CD8-positive, alpha-beta memory T cell (primary cell): Measurements from ENCODE around the gene CDKN1A. TPM values are rescaled to one million over a fixed set of nuclear protein-coding genes. Genes with fewer than 3 reads are reported as not detected.
"Not testable (repeated sequence)": the region's sequence is repeated elsewhere in the genome, so short reads cannot be mapped to it uniquely, and the experiment has no call there.

ENCODE experiments used
- CTCF ChIA-PET: fragments of 350-600 bp; sonication (Branson Sonifier 250); formaldehyde crosslinking; loops from one replicate; lab custom pipeline; 2021; ENCODE audit warnings: antibody characterized with exemption; lab: Charles Lee
- POLR2A ChIA-PET: fragments of 350-600 bp; sonication (Branson Sonifier 250); formaldehyde crosslinking; loops from one replicate; lab custom pipeline; 2021; ENCODE audit warnings: antibody characterized with exemption; lab: Charles Lee
- DNase-seq, 5 donors: peaks; one replicate each; pipeline versions ENCODE4 v3.0.0 to v3.0.0-alpha.2; 2020 to 2022; ENCODE audit warnings: mixed read lengths in 1 of 5
- H3K27ac ChIP-seq: one replicate; pipeline ENCODE4 v1.7.0; 2013; ENCODE audit warnings: low read depth, mild to moderate bottlenecking, low read length, moderate library complexity
- H3K27me3 ChIP-seq: 2 replicates; pipeline ENCODE4 v1.7.0; 2013; ENCODE audit warnings: low read length, mild to moderate bottlenecking; ENCODE audit not compliant: insufficient read depth, poor library complexity, severe bottlenecking
- H3K36me3 ChIP-seq: 2 replicates; pipeline ENCODE4 v1.7.0; 2013; ENCODE audit warnings: mild to moderate bottlenecking, low read length, moderate library complexity; ENCODE audit not compliant: insufficient read depth
- H3K4me1 ChIP-seq: 2 replicates; pipeline ENCODE4 v1.7.0; 2013; ENCODE audit warnings: mild to moderate bottlenecking, low read length, moderate library complexity; ENCODE audit not compliant: insufficient read depth
- H3K4me3 ChIP-seq: 2 replicates; pipeline ENCODE4 v1.7.0; 2013; ENCODE audit warnings: mild to moderate bottlenecking, low read length
- H3K9me3 ChIP-seq: 2 replicates; pipeline ENCODE4 v1.7.0; 2013; ENCODE audit warnings: mild to moderate bottlenecking, low read length
- H3K27ac Mint-ChIP-seq, 8 donors: one replicate each; pipeline ENCODE4 v1.8.0; 2020 to 2021; ENCODE audit warnings: mixed read lengths in 8 of 8, mild to moderate bottlenecking in 6 of 8, inconsistent platforms in 3 of 8, moderate library complexity in 3 of 8
- H3K27me3 Mint-ChIP-seq, 2 donors: one replicate each; pipeline ENCODE4 v1.8.0; 2020 to 2021; ENCODE audit warnings: mixed read lengths in 2 of 2, mild to moderate bottlenecking in 1 of 2, moderate library complexity in 1 of 2
- H3K36me3 Mint-ChIP-seq, 3 donors: one replicate each; pipeline ENCODE4 v1.8.0; 2020 to 2021; ENCODE audit warnings: mixed read lengths in 3 of 3, inconsistent platforms in 1 of 3, mild to moderate bottlenecking in 1 of 3
- H3K4me1 Mint-ChIP-seq, 3 donors: one replicate each; pipeline ENCODE4 v1.8.0; 2020 to 2021; ENCODE audit warnings: mixed read lengths in 3 of 3, inconsistent platforms in 1 of 3, mild to moderate bottlenecking in 1 of 3
- H3K4me3 Mint-ChIP-seq, 7 donors: one replicate each; pipeline ENCODE4 v1.8.0; 2020 to 2021; ENCODE audit warnings: mixed read lengths in 7 of 7, mild to moderate bottlenecking in 6 of 7, moderate library complexity in 4 of 7, inconsistent platforms in 2 of 7
- H3K9me3 Mint-ChIP-seq, 5 donors: one replicate each; pipeline ENCODE4 v1.8.0; 2020 to 2022; ENCODE audit warnings: mixed read lengths in 5 of 5, mild to moderate bottlenecking in 3 of 5, moderate library complexity in 2 of 5, inconsistent platforms in 1 of 5
- polyA plus RNA-seq: library from polyadenylated mRNA; unstranded; fragments of 300-500 nt; fragmentation: Illumina TruSeq; gene quantifications from one replicate; pipeline ENCODE4 v1.2.3, GENCODE V29; 2021
- total RNA-seq, 2 experiments: library from RNA; stranded (reverse); gene quantifications; one replicate each; pipeline ENCODE4 v1.2.3, GENCODE V29; 2021

Gene CDKN1A
- total and polyA plus RNA-seq, 3 experiments from 2014 or later, result 1.6 to 66.4 (median 64.7) TPM

GRCh38 chr6:36702656-36703055, 24.1 kb downstream of the CDKN1A start:
- Histone ChIP-seq H3K27me3 (no peaks in the 10 kb centered on the region), H3K27ac (no peak overlapping the region), H3K4me3 (no peak overlapping the region), H3K36me3 (no peaks in the 10 kb centered on the region), H3K9me3 (no peaks in the 10 kb centered on the region), H3K4me1 (no peaks in the 10 kb centered on the region)
- CTCF ChIA-PET, result no interaction called here
- H3K27me3 Mint-ChIP-seq, result peaks cover 7 to 10% of the 10 kb centered on the region in 2 donors
- no peaks in the 10 kb centered on the region for H3K36me3 Mint-ChIP-seq
- H3K27ac Mint-ChIP-seq, result no peak overlapping the region
- POLR2A ChIA-PET, result no interaction called here
- H3K4me3 Mint-ChIP-seq, result no peak overlapping the region
- no peak for DNase-seq
- no peaks in the 10 kb centered on the region for H3K9me3 Mint-ChIP-seq
- no peaks in the 10 kb centered on the region for H3K4me1 Mint-ChIP-seq

GRCh38 chr6:36703081-36703606, 24.6 kb downstream of the CDKN1A start:
- H3K27me3 Mint-ChIP-seq, result peaks cover 7 to 10% of the 10 kb centered on the region in 2 donors
- Histone ChIP-seq H3K27me3 (no peaks in the 10 kb centered on the region), H3K4me1 (no peaks in the 10 kb centered on the region), H3K27ac (no peak overlapping the region), H3K36me3 (no peaks in the 10 kb centered on the region), H3K4me3 (no peak overlapping the region), H3K9me3 (no peaks in the 10 kb centered on the region)
- H3K9me3 Mint-ChIP-seq, result no peaks in the 10 kb centered on the region
- ChIA-PET CTCF (no interaction called here), POLR2A (no interaction called here)
- no peaks in the 10 kb centered on the region for H3K36me3 Mint-ChIP-seq
- no peak overlapping the region for H3K4me3 Mint-ChIP-seq
- DNase-seq, result no peak
- no peak overlapping the region for H3K27ac Mint-ChIP-seq
- no peaks in the 10 kb centered on the region for H3K4me1 Mint-ChIP-seq

- H3K4me3 Mint-ChIP-seq, result no peak overlapping the region
- POLR2A ChIA-PET, result no interaction called here
Measured at GRCh38 chr6:36703982-36704381, 25.5 kb downstream of the CDKN1A start.

GRCh38 chr6:36704961-36705577, 26.6 kb downstream of the CDKN1A start:
- H3K27me3 ChIP-seq, H3K4me3 Mint-ChIP-seq, H3K27ac Mint-ChIP-seq, H3K4me1 ChIP-seq, H3K27ac ChIP-seq, H3K36me3 Mint-ChIP-seq, H3K9me3 ChIP-seq, DNase-seq, H3K27me3 Mint-ChIP-seq, H3K9me3 Mint-ChIP-seq, H3K4me1 Mint-ChIP-seq, H3K36me3 ChIP-seq, POLR2A ChIA-PET, H3K4me3 ChIP-seq: not testable (repeated sequence)
- CTCF ChIA-PET, result interaction anchor here (1.0 kb wide), 1 partner anchor 399 kb away, joined by 3 read pairs; no protein-coding TSS in a partner anchor

More at GRCh38 chr6:36703982-36704381, 25.5 kb downstream of the CDKN1A start:
- H3K4me1 Mint-ChIP-seq, result no peaks in the 10 kb centered on the region
- Histone ChIP-seq H3K27ac (no peak overlapping the region), H3K4me1 (no peaks in the 10 kb centered on the region), H3K9me3 (no peaks in the 10 kb centered on the region), H3K27me3 (no peaks in the 10 kb centered on the region), H3K36me3 (no peaks in the 10 kb centered on the region), H3K4me3 (no peak overlapping the region)
- no peaks in the 10 kb centered on the region for H3K36me3 Mint-ChIP-seq
- H3K27me3 Mint-ChIP-seq, result peaks cover 4 to 7% of the 10 kb centered on the region in 2 donors
- H3K27ac Mint-ChIP-seq, result peak overlapping the region in 1 of 8 donors; percentile 2
- CTCF ChIA-PET, result no interaction called here
- H3K9me3 Mint-ChIP-seq, result no peaks in the 10 kb centered on the region
- DNase-seq, result no peak

GRCh38 chr6:36706339-36706738, 27.8 kb downstream of the CDKN1A start:
- Mint-ChIP-seq H3K4me3 (no peak overlapping the region), H3K9me3 (no peaks in the 10 kb centered on the region), H3K4me1 (no peaks in the 10 kb centered on the region), H3K27ac (no peak overlapping the region), H3K27me3 (peaks cover 4 to 7% of the 10 kb centered on the region in 2 donors), H3K36me3 (no peaks in the 10 kb centered on the region)
- Histone ChIP-seq H3K27me3 (no peaks in the 10 kb centered on the region), H3K9me3 (no peaks in the 10 kb centered on the region), H3K27ac (no peak overlapping the region), H3K4me1 (no peaks in the 10 kb centered on the region), H3K4me3 (no peak overlapping the region), H3K36me3 (no peaks in the 10 kb centered on the region)
- no peak for DNase-seq
- ChIA-PET CTCF (interaction anchor here (1.5 kb wide), 1 partner anchor 53 kb away, joined by 3 read pairs; no protein-coding TSS in a partner anchor), POLR2A (no interaction called here)

GRCh38 chr6:36712816-36713215, 34.3 kb downstream of the CDKN1A start:
- H3K9me3 ChIP-seq, result no peaks in the 10 kb centered on the region
- H3K4me3 ChIP-seq, result no peak overlapping the region
- Mint-ChIP-seq H3K4me3 (no peak overlapping the region), H3K27ac (no peak overlapping the region), H3K4me1 (no peaks in the 10 kb centered on the region), H3K36me3 (no peaks in the 10 kb centered on the region), H3K27me3 (peaks cover 0 to 4% of the 10 kb centered on the region in 2 donors), H3K9me3 (no peaks in the 10 kb centered on the region)
- no peak for DNase-seq
- no peaks in the 10 kb centered on the region for H3K4me1 ChIP-seq
- no peak overlapping the region for H3K27ac ChIP-seq
- POLR2A ChIA-PET, result no interaction called here
- H3K36me3 ChIP-seq, result no peaks in the 10 kb centered on the region
- CTCF ChIA-PET, result no interaction called here
- no peaks in the 10 kb centered on the region for H3K27me3 ChIP-seq

- no peaks in the 10 kb centered on the region for H3K36me3 Mint-ChIP-seq
- no peak overlapping the region for H3K27ac Mint-ChIP-seq
- no peak overlapping the region for H3K27ac ChIP-seq
- no peaks in the 10 kb centered on the region for H3K4me1 Mint-ChIP-seq
- no peaks in the 10 kb centered on the region for H3K9me3 ChIP-seq
- no peaks in the 10 kb centered on the region for H3K9me3 Mint-ChIP-seq
- H3K36me3 ChIP-seq, result no peaks in the 10 kb centered on the region
- POLR2A ChIA-PET, result no interaction called here
- no peaks in the 10 kb centered on the region for H3K27me3 ChIP-seq
- no peak overlapping the region for H3K4me3 ChIP-seq
- no peak overlapping the region for H3K4me3 Mint-ChIP-seq
- DNase-seq, result no peak
- no peaks in the 10 kb centered on the region for H3K4me1 ChIP-seq
- CTCF ChIA-PET, result no interaction called here
- peaks cover 0 to 4% of the 10 kb centered on the region in 2 donors for H3K27me3 Mint-ChIP-seq
Measured at GRCh38 chr6:36713846-36714245, 35.3 kb downstream of the CDKN1A start.

GRCh38 chr6:36714511-36714910, 36.0 kb downstream of the CDKN1A start:
- Histone ChIP-seq H3K4me1 (no peaks in the 10 kb centered on the region), H3K27me3 (no peaks in the 10 kb centered on the region), H3K9me3 (no peaks in the 10 kb centered on the region), H3K4me3 (no peak overlapping the region), H3K27ac (no peak overlapping the region), H3K36me3 (no peaks in the 10 kb centered on the region)
- no peak for DNase-seq
- H3K27me3 Mint-ChIP-seq, result peaks cover 0 to 4% of the 10 kb centered on the region in 2 donors
- H3K4me1 Mint-ChIP-seq, result no peaks in the 10 kb centered on the region
- ChIA-PET POLR2A (no interaction called here), CTCF (no interaction called here)
- H3K36me3 Mint-ChIP-seq, result no peaks in the 10 kb centered on the region
- H3K4me3 Mint-ChIP-seq, result no peak overlapping the region
- H3K27ac Mint-ChIP-seq, result no peak overlapping the region
- H3K9me3 Mint-ChIP-seq, result no peaks in the 10 kb centered on the region
